ENCODE results near the gene KIF3B. TPM values are rescaled to one million over a fixed set of nuclear protein-coding genes. Genes with fewer than 3 reads are reported as not detected.

KIF3B gene
- total RNA-seq, 1 experiment from 2014 or later = 31.5 TPM

GRCh38 chr20:32325706-32326503, 48.5 kb downstream of the KIF3B start (continued):
- TF ChIP-seq TCF7L2 (IDR thresholded peaks at IDR 0.05; ENCODE audit: borderline replicate concordance, extremely low read depth, insufficient read depth, insufficient read length) (no peak), FOSL1 (IDR thresholded peaks at IDR 0.05; ENCODE audit: low read depth) (peak; percentile 68), RAD21 (IDR thresholded peaks at IDR 0.05; ENCODE audit: low read depth) (peak; percentile 16; the same call in 1 of the 2 replicates), CTCF (IDR thresholded peaks at IDR 0.05 in 2 of 3, conservative IDR thresholded peaks at IDR 0.05 in 1 of 3; ENCODE audit: borderline replicate concordance in 1 of 3, insufficient read depth in 1 of 3, low read depth in 2 of 3, low read length in 2 of 3) (no peak), ZFX (IDR thresholded peaks at IDR 0.05) (no peak), EZH2 (IDR thresholded peaks at IDR 0.05) (no peak), JUND (IDR thresholded peaks at IDR 0.05) (peak; percentile 54; the same call in 1 of the 2 replicates), SP1 (IDR thresholded peaks at IDR 0.05; ENCODE audit: low read depth) (peak; percentile 64), YY1 (IDR thresholded peaks at IDR 0.05; ENCODE audit: extremely low read depth, insufficient replicate concordance, low read depth, low read length) (no peak), REST (IDR thresholded peaks at IDR 0.05; ENCODE audit: low read depth) (no peak), POLR2AphosphoS5 (IDR thresholded peaks at IDR 0.05; ENCODE audit: low read depth, low read length) (no peak)

Measured in HCT116 (cell line).